K562 (cell line): Measurements from ENCODE around the gene VMP1. TPM values are rescaled to one million over a fixed set of nuclear protein-coding genes. Genes with fewer than 3 reads are reported as not detected.

Experiments
- DACH1 ChIP-seq: fragments of 450-650 bp; IDR thresholded peaks from 2 replicates; pipeline ENCODE4 v1.6.1; 2018; ENCODE audit not compliant: partially characterized antibody
- KLF13 ChIP-seq: fragments of 450-650 bp; IDR thresholded peaks from 2 replicates; pipeline ENCODE4 v1.6.1; 2016; ENCODE audit warnings: missing genetic modification characterization, low read depth, mild to moderate bottlenecking, missing compliant biosample characterization, moderate library complexity, borderline replicate concordance
- SNRNP70 ChIP-seq: fragments of 200-400 bp; formaldehyde crosslinking; optimal IDR thresholded peaks from 2 replicates; pipeline ENCODE3; 2017; ENCODE audit warnings: low read depth, low read length
- ZNF589 ChIP-seq: fragments of 200-800 bp; sonication (Bioruptor generic); IDR thresholded peaks from 2 replicates; pipeline ENCODE4 v1.6.1; 2016; ENCODE audit warnings: low read depth, missing genetic modification characterization, missing compliant biosample characterization
- polyA plus RNA-seq, 8 experiments: library from polyadenylated mRNA; depleted of rRNA in 4 of 8; stranded (reverse) in 5 of 8; unstranded in 3 of 8; fragments of >200 nt; fragmentation: Nextera tagmentation in 2 of 8; fragmentation: Illumina TruSeq in 1 of 8; extraction: Ambion mirVana in 2 of 8; extraction: Trizol in 1 of 8; gene quantifications; 2 replicates each; pipeline versions ENCODE4 v1.2.1 to v1.2.3, GENCODE V29; 2011 to 2014; ENCODE audit warnings: inconsistent platforms in 1 of 8, missing spikeins in 1 of 8
- total RNA-seq, 7 experiments: library from RNA; depleted of rRNA in 6 of 7; stranded (reverse); fragments of >200 nt in 6 of 7; fragmentation: Illumina TruSeq in 2 of 7; extraction: Trizol in 2 of 7; gene quantifications; 2 replicates each; pipeline versions ENCODE4 v1.2.1 to v1.2.3, GENCODE V29; 2011 to 2021; ENCODE audit warnings: low replicate concordance in 1 of 7
- TF ChIP-seq, protein P1 (sequence below): fragments of 450-650 bp; IDR thresholded peaks from 2 replicates; pipeline ENCODE4 v1.6.1; 2016; ENCODE audit warnings: mild to moderate bottlenecking, moderate library complexity
- TF ChIP-seq, protein P2 (sequence below): fragments of 250-450 bp; sonication (Bioruptor Pico); IDR thresholded peaks from 2 replicates; pipeline ENCODE4 v1.4.0; 2020; ENCODE audit warnings: mild to moderate bottlenecking, moderate library complexity, borderline replicate concordance
- TF ChIP-seq, protein P3 (sequence below): fragments of 450-650 bp; IDR thresholded peaks from 2 replicates; pipeline ENCODE4 v1.6.1; 2016; ENCODE audit warnings: borderline replicate concordance
- TF ChIP-seq, protein P4 (sequence below), 3 experiments: IDR thresholded peaks in 2 of 3; conservative IDR thresholded peaks in 1 of 3; 2 replicates each; pipeline ENCODE4 v1.5.1; 2011 to 2012; ENCODE audit warnings: low read length in 3 of 3, mild to moderate bottlenecking in 3 of 3, control low read depth in 2 of 3, improper control_type of control experiment in 1 of 3, inconsistent platforms in 1 of 3, low read depth in 1 of 3, mixed read lengths in 1 of 3, moderate library complexity in 1 of 3; ENCODE audit not compliant: insufficient read depth in 2 of 3

Gene VMP1
- total and polyA plus RNA-seq, 9 of the 15 experiments (the other 6 are each of a cell fraction or from before 2014, with no cell fraction given): 123 to 304 (median 151) TPM

DNA sequence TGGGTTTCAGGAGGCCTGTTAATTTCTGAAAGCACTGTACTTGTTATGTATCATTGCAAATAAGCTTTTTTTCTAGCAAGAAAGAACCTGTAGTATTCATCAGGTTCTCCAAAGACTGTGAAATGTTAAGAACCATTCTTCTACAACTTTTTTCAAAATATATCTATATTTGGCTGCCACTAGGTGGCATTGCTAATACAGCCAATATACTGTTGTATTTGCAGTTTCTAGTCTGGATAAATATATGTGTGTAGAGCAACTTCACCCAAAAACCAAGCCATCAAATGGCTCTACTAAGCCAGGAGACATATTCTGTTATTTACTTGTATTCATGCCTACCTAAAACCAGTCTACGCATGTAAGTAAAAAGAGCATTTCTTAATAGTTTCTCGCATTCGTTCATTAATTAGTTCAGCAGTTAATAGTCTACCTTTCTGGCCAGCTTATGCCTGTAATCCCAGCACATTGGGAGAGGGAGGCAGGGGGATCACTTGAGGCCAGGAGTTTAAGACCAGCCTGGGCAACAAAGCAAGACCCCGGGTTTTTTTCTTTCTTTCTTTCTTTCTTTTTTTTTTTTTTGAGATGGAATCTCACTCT is 39.5 kb downstream of the VMP1 start (continued):
- TF ChIP-seq, protein P1, sequence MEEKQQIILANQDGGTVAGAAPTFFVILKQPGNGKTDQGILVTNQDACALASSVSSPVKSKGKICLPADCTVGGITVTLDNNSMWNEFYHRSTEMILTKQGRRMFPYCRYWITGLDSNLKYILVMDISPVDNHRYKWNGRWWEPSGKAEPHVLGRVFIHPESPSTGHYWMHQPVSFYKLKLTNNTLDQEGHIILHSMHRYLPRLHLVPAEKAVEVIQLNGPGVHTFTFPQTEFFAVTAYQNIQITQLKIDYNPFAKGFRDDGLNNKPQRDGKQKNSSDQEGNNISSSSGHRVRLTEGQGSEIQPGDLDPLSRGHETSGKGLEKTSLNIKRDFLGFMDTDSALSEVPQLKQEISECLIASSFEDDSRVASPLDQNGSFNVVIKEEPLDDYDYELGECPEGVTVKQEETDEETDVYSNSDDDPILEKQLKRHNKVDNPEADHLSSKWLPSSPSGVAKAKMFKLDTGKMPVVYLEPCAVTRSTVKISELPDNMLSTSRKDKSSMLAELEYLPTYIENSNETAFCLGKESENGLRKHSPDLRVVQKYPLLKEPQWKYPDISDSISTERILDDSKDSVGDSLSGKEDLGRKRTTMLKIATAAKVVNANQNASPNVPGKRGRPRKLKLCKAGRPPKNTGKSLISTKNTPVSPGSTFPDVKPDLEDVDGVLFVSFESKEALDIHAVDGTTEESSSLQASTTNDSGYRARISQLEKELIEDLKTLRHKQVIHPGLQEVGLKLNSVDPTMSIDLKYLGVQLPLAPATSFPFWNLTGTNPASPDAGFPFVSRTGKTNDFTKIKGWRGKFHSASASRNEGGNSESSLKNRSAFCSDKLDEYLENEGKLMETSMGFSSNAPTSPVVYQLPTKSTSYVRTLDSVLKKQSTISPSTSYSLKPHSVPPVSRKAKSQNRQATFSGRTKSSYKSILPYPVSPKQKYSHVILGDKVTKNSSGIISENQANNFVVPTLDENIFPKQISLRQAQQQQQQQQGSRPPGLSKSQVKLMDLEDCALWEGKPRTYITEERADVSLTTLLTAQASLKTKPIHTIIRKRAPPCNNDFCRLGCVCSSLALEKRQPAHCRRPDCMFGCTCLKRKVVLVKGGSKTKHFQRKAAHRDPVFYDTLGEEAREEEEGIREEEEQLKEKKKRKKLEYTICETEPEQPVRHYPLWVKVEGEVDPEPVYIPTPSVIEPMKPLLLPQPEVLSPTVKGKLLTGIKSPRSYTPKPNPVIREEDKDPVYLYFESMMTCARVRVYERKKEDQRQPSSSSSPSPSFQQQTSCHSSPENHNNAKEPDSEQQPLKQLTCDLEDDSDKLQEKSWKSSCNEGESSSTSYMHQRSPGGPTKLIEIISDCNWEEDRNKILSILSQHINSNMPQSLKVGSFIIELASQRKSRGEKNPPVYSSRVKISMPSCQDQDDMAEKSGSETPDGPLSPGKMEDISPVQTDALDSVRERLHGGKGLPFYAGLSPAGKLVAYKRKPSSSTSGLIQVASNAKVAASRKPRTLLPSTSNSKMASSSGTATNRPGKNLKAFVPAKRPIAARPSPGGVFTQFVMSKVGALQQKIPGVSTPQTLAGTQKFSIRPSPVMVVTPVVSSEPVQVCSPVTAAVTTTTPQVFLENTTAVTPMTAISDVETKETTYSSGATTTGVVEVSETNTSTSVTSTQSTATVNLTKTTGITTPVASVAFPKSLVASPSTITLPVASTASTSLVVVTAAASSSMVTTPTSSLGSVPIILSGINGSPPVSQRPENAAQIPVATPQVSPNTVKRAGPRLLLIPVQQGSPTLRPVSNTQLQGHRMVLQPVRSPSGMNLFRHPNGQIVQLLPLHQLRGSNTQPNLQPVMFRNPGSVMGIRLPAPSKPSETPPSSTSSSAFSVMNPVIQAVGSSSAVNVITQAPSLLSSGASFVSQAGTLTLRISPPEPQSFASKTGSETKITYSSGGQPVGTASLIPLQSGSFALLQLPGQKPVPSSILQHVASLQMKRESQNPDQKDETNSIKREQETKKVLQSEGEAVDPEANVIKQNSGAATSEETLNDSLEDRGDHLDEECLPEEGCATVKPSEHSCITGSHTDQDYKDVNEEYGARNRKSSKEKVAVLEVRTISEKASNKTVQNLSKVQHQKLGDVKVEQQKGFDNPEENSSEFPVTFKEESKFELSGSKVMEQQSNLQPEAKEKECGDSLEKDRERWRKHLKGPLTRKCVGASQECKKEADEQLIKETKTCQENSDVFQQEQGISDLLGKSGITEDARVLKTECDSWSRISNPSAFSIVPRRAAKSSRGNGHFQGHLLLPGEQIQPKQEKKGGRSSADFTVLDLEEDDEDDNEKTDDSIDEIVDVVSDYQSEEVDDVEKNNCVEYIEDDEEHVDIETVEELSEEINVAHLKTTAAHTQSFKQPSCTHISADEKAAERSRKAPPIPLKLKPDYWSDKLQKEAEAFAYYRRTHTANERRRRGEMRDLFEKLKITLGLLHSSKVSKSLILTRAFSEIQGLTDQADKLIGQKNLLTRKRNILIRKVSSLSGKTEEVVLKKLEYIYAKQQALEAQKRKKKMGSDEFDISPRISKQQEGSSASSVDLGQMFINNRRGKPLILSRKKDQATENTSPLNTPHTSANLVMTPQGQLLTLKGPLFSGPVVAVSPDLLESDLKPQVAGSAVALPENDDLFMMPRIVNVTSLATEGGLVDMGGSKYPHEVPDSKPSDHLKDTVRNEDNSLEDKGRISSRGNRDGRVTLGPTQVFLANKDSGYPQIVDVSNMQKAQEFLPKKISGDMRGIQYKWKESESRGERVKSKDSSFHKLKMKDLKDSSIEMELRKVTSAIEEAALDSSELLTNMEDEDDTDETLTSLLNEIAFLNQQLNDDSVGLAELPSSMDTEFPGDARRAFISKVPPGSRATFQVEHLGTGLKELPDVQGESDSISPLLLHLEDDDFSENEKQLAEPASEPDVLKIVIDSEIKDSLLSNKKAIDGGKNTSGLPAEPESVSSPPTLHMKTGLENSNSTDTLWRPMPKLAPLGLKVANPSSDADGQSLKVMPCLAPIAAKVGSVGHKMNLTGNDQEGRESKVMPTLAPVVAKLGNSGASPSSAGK: no peak
- TF ChIP-seq, protein P2, sequence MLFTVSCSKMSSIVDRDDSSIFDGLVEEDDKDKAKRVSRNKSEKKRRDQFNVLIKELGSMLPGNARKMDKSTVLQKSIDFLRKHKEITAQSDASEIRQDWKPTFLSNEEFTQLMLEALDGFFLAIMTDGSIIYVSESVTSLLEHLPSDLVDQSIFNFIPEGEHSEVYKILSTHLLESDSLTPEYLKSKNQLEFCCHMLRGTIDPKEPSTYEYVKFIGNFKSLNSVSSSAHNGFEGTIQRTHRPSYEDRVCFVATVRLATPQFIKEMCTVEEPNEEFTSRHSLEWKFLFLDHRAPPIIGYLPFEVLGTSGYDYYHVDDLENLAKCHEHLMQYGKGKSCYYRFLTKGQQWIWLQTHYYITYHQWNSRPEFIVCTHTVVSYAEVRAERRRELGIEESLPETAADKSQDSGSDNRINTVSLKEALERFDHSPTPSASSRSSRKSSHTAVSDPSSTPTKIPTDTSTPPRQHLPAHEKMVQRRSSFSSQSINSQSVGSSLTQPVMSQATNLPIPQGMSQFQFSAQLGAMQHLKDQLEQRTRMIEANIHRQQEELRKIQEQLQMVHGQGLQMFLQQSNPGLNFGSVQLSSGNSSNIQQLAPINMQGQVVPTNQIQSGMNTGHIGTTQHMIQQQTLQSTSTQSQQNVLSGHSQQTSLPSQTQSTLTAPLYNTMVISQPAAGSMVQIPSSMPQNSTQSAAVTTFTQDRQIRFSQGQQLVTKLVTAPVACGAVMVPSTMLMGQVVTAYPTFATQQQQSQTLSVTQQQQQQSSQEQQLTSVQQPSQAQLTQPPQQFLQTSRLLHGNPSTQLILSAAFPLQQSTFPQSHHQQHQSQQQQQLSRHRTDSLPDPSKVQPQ (CRISPR knock-in tag): no peak
- TF ChIP-seq, protein P3, sequence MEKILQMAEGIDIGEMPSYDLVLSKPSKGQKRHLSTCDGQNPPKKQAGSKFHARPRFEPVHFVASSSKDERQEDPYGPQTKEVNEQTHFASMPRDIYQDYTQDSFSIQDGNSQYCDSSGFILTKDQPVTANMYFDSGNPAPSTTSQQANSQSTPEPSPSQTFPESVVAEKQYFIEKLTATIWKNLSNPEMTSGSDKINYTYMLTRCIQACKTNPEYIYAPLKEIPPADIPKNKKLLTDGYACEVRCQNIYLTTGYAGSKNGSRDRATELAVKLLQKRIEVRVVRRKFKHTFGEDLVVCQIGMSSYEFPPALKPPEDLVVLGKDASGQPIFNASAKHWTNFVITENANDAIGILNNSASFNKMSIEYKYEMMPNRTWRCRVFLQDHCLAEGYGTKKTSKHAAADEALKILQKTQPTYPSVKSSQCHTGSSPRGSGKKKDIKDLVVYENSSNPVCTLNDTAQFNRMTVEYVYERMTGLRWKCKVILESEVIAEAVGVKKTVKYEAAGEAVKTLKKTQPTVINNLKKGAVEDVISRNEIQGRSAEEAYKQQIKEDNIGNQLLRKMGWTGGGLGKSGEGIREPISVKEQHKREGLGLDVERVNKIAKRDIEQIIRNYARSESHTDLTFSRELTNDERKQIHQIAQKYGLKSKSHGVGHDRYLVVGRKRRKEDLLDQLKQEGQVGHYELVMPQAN: no peak
- TF ChIP-seq DACH1 (peak; percentile 36), ZNF589 (CRISPR knock-in tag) (no peak), KLF13 (tag) (no peak), SNRNP70 (no peak)
- TF ChIP-seq, protein P4, sequence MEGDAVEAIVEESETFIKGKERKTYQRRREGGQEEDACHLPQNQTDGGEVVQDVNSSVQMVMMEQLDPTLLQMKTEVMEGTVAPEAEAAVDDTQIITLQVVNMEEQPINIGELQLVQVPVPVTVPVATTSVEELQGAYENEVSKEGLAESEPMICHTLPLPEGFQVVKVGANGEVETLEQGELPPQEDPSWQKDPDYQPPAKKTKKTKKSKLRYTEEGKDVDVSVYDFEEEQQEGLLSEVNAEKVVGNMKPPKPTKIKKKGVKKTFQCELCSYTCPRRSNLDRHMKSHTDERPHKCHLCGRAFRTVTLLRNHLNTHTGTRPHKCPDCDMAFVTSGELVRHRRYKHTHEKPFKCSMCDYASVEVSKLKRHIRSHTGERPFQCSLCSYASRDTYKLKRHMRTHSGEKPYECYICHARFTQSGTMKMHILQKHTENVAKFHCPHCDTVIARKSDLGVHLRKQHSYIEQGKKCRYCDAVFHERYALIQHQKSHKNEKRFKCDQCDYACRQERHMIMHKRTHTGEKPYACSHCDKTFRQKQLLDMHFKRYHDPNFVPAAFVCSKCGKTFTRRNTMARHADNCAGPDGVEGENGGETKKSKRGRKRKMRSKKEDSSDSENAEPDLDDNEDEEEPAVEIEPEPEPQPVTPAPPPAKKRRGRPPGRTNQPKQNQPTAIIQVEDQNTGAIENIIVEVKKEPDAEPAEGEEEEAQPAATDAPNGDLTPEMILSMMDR (IDR thresholded peaks at IDR 0.05 in 2 of 3, conservative IDR thresholded peaks at IDR 0.05 in 1 of 3; ENCODE audit: insufficient read depth in 2 of 3, low read depth in 1 of 3, low read length in 3 of 3): peak; percentile 46 to 74 (median 55); a peak in 4 of 6 replicates
